ENCODE measurements around the gene ARNT2. TPM values are rescaled to one million over a fixed set of nuclear protein-coding genes. Genes with fewer than 3 reads are reported as not detected.

ARNT2 gene
- total and polyA plus RNA-seq, 10 of the 15 experiments (the other 5 are each of a cell fraction or from before 2014, with no cell fraction given), result 0.07 to 0.49 (median 0.09) TPM; not detected in 6

- SMC1A ChIA-PET (ENCODE audit: uncharacterized antibody, unreplicated experiment), result no interaction called here
These were observed 102.9 kb downstream of the ARNT2 start for GRCh38 chr15:80507131-80507530.

More at GRCh38 chr15:80507131-80507530, 102.9 kb downstream of the ARNT2 start:
- H3K27ac ChIP-seq (ENCODE audit: control insufficient read depth, insufficient read depth), result no peak overlapping the region
- no peak overlapping the region for H3K4me2 ChIP-seq (ENCODE audit: control insufficient read depth, insufficient read depth)
- no peaks in the 10 kb centered on the region for H3K79me2 ChIP-seq (ENCODE audit: control insufficient read depth, insufficient read depth, low read length)
- DNase-seq (ENCODE audit: low read depth, low spot score) (no peak), FAIRE-seq (no peak), ATAC-seq (no peak)
- in situ Hi-C loops (cut with MboI) (no loop called here), intact Hi-C loops (cut with micrococcal nuclease; ENCODE audit: unreplicated experiment) (no loop called here)
- no peaks in the 10 kb centered on the region for H3K9me3 ChIP-seq (replicated peaks; ENCODE audit: control insufficient read depth, insufficient read depth, low read length)
- no peaks in the 10 kb centered on the region for H3K4me1 ChIP-seq (ENCODE audit: control insufficient read depth, insufficient read depth, low read length)
- H3K4me3 ChIP-seq, result no peak overlapping the region
- peaks cover 3 to 7% of the 10 kb centered on the region in 2 experiments for H3K27me3 ChIP-seq (replicated peaks in 1 of 2; ENCODE audit: control insufficient read depth in 2 of 2, insufficient read depth in 2 of 2, low read length in 1 of 2)
- no peaks in the 10 kb centered on the region for H3K36me3 ChIP-seq (ENCODE audit: control insufficient read depth in 2 of 2, insufficient read depth in 2 of 2, low read length in 1 of 2)
- no peak for TF ChIP-seq MEF2B (IDR thresholded peaks at IDR 0.05; ENCODE audit: partially characterized antibody, poor library complexity, severe bottlenecking)
- TF ChIP-seq RAD21 (IDR thresholded peaks at IDR 0.05; ENCODE audit: insufficient read depth, low read depth, low read length), result no peak
- TF ChIP-seq HDGF (IDR thresholded peaks at IDR 0.05), result no peak
- no peak for TF ChIP-seq FOS (IDR thresholded peaks at IDR 0.05; ENCODE audit: borderline replicate concordance, extremely low read depth, insufficient read length)
- no peak for TF ChIP-seq NKRF (conservative IDR thresholded peaks at IDR 0.05)
- TF ChIP-seq JUND (IDR thresholded peaks at IDR 0.05; ENCODE audit: low read depth, low read length), result no peak
- no peak for TF ChIP-seq GATAD2B (conservative IDR thresholded peaks at IDR 0.05; ENCODE audit: low read depth)
- TF ChIP-seq SKIL (IDR thresholded peaks at IDR 0.05; ENCODE audit: low read depth, poor library complexity, severe bottlenecking), result no peak
- TF ChIP-seq NFIC (IDR thresholded peaks at IDR 0.05; ENCODE audit: low read depth, low read length), result no peak
- no peak for TF ChIP-seq YY1 (IDR thresholded peaks at IDR 0.05; ENCODE audit: low read depth, low read length)
- TF ChIP-seq ZNF592 (IDR thresholded peaks at IDR 0.05), result no peak
- no peak for TF ChIP-seq DPF2 (IDR thresholded peaks at IDR 0.05)
- POLR2A ChIA-PET, result no interaction called here
- H3K9ac ChIP-seq (ENCODE audit: control insufficient read depth, insufficient read depth, low read length), result no peak overlapping the region
- BruUV-seq (replicated peaks), result no TSS peak
- CTCF ChIA-PET, result no interaction called here
- H2AFZ ChIP-seq (ENCODE audit: control insufficient read depth, low read depth, low read length), result no peak overlapping the region
- RAD21 ChIA-PET (ENCODE audit: unreplicated experiment), result no interaction called here
- 14% methylated on average over 5 of the region's 5 CpGs for WGBS (ENCODE audit: insufficient coverage, insufficient replicate concordance, low lambda C conversion rate, missing lambda C conversion rate)
- H4K20me1 ChIP-seq (ENCODE audit: control insufficient read depth, insufficient read depth), result no peaks in the 10 kb centered on the region

All from GM12878 (cell line).